HG03575 (cell line): ENCODE results near the gene ADAM10.

Experiments used
- ATAC-seq: cut with Tn5 transposase; IDR thresholded peaks from one replicate; pipeline ENCODE4 v1.9.1; 2021; ENCODE audit not compliant: unreplicated experiment, insufficient number of reproducible peaks, low FRiP score; ENCODE audit errors: extremely low read depth

Gene ADAM10

GRCh38 chr15:58761010-58761388, 11.5 kb upstream of the ADAM10 start:
- no peak for ATAC-seq

- ATAC-seq, result no peak
These were observed 11.0 kb upstream of the ADAM10 start for GRCh38 chr15:58760385-58761009.

- ATAC-seq, result no peak
These were observed 8.6 kb upstream of the ADAM10 start for GRCh38 chr15:58758141-58758540.

- ATAC-seq, result no peak
These were observed 6.4 kb upstream of the ADAM10 start for GRCh38 chr15:58755956-58756355.

- ATAC-seq, result no peak
These were observed 5.8 kb upstream of the ADAM10 start for GRCh38 chr15:58755350-58755749.

- no peak for ATAC-seq
These were observed 3.2 kb upstream of the ADAM10 start for GRCh38 chr15:58752716-58753115.

- ATAC-seq, result no peak
These were observed 515 bp downstream of the ADAM10 start for GRCh38 chr15:58748852-58749531.

GRCh38 chr15:58748040-58748851, 1.3 kb downstream of the ADAM10 start:
- ATAC-seq, result no peak

- ATAC-seq, result no peak
These were observed 3.3 kb downstream of the ADAM10 start for GRCh38 chr15:58746174-58746573.

- ATAC-seq, result no peak
These were observed 6.5 kb downstream of the ADAM10 start for GRCh38 chr15:58742819-58743502.

- ATAC-seq, result no peak
These were observed 7.3 kb downstream of the ADAM10 start for GRCh38 chr15:58742022-58742813.

- no peak for ATAC-seq
These were observed 8.5 kb downstream of the ADAM10 start for GRCh38 chr15:58741032-58741431.

GRCh38 chr15:58740436-58740835, 9.1 kb downstream of the ADAM10 start:
- no peak for ATAC-seq

GRCh38 chr15:58738046-58738707, 11.3 kb downstream of the ADAM10 start:
- ATAC-seq, result no peak

- ATAC-seq, result no peak
These were observed 12.2 kb downstream of the ADAM10 start for GRCh38 chr15:58737298-58737697.

GRCh38 chr15:58736018-58736643, 13.4 kb downstream of the ADAM10 start:
- ATAC-seq, result no peak

- no peak for ATAC-seq
These were observed 14.6 kb downstream of the ADAM10 start for GRCh38 chr15:58734859-58735258.
